HG03469 (cell line): ENCODE results near the gene PXK.

Source experiments
- ATAC-seq: cut with Tn5 transposase; IDR thresholded peaks from one replicate; pipeline ENCODE4 v1.9.1; 2021; ENCODE audit warnings: mild to moderate bottlenecking, moderate library complexity, moderate number of reproducible peaks; ENCODE audit not compliant: unreplicated experiment

Gene PXK

DNA sequence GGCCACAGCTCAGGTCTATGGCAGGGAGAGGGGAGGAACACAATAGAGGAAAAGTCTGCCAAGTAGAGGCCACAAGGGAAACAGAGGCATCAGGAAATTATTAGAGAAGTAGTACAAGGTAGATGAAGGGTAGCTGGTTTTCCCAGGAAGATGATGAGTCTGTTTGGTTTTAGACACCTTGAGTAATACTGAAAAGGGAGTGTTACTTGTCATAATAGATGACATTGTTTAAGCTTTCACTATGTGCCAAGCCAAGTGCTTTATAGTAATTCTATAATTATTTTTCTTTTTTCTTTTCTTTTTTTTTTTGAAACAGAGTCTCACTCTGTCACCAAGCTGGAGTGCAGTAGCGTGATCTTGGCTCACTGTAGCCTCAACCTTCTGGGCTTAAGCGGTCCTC, 13.7 kb downstream of the PXK start:
- no peak for ATAC-seq

DNA sequence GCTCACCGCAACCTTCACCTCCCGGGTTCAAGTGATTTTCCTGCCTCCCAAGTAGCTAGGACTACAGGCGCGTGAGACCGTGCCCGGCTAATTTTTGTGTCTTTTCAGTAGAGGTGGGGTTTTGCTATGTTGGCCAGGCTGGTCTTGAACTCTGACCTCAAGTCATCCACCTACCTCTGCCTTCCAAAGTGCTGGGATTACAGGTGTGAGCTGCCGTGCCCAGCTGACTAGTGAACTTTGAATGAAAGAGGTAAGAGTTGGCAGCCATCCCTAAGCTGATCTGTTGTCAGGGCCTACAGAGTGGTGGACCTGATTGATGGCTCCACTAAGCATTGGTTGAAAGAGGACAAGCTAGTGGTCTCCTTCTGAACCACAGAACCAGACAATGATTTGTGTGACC, 15.3 kb downstream of the PXK start:
- no peak for ATAC-seq

DNA sequence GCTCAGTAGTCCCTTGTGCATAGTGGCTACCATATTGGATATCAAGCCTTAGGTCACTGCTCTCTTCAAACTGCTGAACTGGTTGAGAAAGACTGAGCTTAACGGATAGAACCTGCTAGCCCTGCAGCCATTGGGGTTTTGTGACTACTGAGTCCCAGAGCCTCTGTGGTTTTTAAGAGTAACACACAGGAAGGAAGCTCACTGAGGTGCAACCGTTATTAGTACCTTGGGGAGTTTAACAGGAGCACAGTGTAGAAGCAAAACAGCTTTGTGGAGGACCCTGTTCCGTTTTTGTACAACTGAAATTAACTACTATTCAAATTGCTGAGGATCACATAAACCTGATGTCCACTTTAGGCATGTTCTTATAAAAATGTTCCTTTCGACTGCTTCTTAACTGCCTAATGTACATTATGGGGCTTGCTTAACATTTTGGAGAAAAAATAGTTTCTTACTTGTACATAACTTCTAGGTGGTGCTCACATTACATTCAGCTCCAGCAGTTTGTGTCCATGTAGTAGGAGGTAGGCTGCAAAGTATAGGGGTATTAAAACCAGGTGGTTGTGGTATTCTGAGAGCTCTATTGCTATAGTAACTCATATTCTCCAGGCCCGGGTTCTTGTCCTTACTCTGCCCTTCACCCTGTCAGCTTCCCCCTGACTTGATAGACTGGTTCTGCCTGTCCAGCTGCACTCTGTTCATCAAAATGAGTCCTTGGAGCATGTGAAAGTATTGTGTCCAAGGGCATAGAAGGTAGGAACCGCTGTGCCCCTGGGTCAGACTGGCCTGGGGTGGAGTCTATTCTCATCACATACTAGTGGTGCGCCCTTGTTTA, 17.3 kb downstream of the PXK start:
- peak; percentile 72 for ATAC-seq

DNA sequence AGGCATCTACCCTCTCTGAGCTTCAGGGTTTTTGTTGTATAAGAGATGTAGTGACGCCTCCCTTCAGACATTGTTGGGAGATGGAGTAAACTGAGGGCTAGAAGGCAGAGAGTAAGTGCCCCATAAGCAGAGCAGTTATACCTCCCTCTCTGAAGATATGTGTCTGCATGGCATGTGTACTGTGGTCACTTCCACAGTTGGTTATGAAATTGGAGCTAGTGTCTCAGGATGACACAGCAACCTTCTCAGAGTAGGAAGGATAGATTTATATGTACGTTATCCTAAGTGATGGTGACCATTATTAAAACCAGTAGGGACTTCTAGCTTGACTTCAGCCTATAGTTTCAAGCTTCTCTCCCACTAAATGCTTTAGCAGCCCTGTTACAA, 17.9 kb downstream of the PXK start:
- peak; percentile 2 for ATAC-seq

DNA sequence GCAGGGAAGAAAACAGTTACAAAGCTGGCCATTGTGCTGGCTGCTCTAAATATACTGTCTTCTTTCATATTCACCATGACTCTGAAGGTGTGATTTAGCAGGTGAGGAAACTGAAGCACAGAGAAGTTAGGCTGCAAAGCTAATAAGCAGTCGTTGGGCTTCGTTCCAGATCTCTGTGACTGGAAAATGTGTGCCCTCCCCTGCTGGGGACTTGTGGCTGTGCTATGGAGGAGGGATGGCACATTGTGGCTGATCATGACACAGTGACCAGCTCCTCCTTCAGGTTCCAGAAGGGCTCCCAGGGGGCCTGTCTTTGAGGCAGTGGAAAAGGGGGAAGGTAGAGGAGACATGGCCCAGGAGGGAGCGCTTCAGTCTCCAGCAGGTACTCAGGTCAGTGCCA, 19.2 kb downstream of the PXK start:
- no peak for ATAC-seq

DNA sequence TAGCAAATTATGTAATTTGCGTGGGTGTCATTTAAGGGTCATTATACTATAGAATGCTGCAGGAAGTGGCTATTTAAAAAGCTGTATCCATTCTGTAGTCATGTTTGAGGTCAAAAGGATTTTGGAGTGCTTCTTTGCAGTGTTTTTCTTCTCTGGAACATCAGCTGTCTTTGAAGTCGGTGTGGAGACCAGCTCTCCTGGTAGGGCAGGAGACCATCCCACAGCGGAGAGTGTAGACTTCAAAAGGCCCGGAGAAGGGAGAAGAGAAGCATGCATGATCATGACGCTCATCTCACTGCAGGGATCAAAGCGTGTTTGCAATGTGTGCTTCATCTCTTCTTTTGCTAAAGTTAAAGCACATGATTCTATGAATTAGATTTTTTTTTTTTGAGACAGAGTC, 19.9 kb downstream of the PXK start:
- no peak for ATAC-seq

DNA sequence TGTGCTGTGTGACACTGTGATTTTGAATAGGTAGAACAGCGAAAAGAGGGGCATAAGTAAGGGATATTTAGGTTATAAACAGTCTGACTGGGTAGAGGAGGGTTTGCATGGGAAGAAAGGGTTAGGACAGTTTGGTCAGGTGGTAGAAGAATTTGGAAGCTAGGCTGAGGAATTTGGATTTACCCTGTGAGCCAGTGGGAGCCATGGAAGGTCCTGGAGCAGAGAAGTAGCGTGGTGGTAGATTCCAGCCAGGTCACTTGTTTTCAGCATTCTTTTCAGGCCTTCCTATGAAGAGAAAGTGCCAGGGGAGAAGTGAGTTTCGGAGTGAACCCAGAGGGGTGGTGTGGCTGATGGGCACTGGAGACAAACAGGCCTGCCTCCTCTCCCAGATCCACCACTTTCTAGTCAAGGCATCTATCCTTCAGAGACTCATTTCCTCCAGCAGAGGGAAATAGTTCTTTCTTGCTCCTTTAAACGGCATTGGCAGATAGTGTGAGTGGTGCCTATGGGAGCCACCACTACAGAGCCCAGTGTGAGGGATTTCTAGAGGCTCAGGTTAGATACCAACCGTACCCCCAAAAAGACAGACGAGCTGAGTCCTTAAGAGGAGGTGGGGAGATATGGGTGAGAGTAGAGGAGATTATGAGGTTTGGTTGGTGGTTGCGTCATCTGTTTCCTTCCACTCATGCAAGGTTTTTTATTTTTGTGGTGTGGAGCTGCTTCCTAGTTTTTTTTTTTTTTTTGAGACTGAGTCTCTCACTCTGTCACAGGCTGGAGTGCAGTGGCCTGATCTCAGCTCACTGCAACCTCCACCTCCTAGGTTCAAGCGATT, 21.2 kb downstream of the PXK start:
- ATAC-seq = no peak

DNA sequence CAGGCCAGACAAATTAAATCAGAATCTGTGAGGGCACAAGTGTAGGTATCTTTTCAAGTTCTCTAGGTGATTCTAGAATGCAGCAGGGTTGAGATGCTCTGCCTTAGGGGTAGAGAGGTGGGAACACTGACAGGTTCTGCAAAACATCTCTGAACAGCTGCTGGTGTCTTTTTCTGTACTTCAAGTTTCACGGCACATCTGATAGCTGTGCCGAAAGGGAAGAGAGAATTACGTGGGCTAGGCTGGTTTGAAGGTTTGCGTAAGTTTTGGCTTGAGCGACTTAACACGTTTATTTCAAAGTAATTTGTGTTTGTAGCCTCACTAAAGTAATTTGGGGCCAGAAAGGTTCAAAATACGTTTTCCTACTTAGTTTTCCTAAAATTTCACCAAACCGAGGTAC, 22.5 kb downstream of the PXK start:
- peak; percentile 36 for ATAC-seq

DNA sequence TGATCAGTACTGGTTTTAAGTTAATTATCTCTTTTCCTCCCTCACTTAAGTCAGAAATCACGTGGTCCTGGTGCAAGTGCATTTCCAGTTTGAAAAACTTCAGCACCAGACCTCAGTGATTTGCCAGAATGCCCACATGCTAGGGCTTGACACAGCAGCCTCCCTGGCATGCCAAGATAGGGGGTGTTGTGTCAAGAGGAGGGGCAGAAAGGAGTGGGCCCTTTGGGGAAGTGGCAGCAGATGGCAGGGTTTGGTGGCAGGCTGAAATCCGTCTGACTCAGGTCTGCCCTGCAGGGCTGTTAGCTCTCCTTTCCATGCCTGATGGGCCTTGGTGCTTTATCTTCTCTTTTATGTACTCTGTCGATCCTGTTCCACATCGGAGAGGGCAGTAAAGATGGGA, 23.4 kb downstream of the PXK start:
- ATAC-seq = no peak

DNA sequence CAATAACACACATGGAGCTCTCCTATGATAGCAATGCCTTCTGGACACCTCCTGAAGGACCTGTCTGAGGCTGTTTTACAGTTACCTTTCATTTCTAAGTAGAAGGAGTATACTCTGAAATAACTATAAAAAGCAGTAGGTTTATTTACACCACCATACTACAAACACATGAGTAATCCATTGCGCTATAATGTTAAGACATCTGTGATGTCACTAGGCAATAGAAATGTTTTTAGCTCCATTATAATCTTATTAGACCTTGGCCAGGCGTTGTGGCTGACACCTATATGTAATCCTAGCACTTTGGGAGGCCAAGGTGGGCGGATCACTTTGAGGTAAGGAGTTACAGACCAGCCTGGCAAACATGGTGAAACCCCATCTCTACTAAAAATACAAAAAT, 24.7 kb downstream of the PXK start:
- no peak for ATAC-seq

DNA sequence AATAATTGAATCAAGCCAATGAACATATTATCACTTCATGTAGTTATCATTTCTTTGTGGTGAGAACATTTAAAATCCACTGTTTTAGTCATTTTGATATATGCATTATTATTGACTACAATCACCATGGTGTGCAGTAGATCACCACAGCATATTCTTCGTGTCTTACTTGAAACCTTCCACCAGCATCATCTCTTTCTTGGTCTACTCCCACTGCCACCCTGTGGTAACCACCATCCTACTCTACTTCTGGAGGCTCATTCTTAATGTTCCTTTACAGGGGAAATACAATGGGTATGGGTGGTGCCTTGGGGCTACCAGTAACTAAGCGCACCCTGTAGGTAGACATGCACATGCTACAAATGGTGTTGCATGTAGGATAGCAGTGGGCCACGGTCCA, 25.4 kb downstream of the PXK start:
- ATAC-seq = no peak

DNA sequence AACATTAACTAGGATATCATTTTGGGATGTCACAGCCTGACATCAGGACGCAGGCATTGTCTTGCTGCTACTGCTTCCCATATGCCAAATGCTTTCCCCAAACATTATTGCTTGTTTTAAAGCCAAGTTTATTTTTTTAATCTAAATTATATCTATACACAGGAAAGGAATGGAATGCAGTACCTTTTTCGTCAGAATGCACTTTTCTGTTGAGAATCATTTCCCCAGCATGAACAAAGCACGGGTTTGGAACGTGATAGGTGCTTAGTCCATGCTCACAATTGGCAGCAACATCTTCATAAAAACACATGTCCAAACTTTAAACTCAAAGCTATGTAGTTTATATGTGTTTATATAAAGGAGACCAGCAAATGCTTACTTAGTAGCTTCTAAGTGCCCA, 26.1 kb downstream of the PXK start:
- no peak for ATAC-seq

DNA sequence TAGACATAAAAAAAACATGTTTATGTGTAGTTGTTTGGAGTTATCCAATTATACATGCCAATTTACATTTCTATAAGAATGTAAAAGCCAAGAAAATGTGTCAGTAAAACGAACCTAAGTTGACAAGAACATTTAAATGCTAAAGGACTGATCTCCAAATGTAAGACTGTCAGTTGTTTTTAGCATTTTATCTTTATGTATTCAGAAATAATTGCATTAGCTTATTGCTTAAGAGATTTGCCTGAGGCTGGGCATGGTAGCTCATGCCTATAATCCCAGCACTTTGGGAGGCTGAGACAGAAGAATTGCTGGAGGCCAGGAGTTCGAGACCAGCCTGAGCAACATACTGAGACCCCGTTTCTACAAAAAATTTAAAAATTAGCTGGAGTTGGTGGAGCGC, 26.9 kb downstream of the PXK start:
- ATAC-seq = no peak

DNA sequence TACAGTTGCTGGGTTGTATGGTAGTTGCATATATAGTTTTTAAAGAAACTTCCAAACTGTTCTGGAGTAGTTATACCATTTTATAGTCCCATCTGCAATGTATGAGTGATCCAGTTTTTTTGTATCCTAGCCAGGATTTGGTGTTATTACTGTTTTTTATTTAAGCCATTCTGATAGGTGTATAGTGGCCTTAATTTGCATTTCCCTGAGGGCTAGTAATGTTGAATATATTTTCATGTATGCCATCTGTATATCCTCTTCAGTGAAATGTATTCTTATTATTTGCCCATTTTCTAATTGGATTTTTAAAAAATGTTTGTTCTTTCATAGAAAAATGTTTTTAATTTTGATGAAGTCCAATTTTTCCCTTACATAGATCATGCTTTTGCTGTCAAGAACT, 29.2 kb downstream of the PXK start:
- ATAC-seq = no peak

DNA sequence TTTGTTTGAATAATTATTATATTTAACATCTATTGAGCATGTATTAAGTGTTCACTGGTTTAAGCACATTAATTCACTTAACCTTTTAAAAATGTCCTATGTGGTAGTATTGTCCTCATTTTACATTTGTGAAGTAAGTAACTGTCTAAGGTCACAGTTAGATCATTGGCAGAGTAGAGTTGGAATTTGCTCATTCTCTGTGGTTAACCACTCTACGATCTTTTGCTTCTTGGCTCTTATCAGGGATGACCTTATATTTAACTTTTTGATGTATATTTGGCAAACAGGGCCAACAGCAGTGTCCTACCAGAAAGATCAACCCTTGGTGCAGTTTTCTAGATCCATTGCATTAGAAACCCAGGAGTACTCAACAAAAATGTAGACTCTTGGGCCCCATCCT, 34.0 kb downstream of the PXK start:
- no peak for ATAC-seq

DNA sequence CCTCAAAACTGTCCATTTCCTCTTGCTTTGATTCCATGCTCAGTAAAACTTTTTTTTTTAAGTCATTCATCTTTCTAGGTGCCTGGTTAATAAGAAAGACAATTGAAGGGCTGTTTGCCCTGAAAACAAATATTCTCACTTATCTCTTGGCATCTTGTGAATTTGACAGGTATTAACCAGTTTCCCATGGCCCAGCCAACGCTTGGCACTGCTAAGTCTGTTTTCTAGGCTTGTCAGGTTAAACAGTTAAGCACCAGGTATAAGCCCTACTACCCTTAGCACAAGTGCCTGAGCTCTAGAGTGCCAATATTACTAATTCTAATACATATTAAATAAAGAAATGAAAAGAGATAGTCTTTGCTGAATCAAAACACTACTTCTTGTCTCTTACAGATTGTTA, 36.3 kb downstream of the PXK start:
- ATAC-seq = no peak

DNA sequence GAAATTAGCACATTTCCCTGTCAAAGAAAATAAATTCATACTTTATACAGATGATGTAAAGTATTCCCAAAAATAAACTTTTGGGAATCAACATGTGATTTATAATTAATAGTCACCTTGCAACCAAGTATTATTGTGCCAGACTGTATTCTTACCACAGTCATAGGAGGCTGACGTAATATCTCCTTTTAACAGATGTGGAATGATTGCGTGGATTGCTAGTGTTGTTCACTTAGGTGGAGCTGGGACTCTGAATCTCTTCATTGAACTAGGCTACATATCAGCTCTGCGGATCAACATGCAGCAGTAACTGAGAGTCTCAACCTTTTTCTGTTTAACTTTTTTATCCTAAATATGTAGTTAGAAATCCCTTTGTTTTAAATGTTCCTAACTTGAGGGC, 37.2 kb downstream of the PXK start:
- no peak for ATAC-seq

DNA sequence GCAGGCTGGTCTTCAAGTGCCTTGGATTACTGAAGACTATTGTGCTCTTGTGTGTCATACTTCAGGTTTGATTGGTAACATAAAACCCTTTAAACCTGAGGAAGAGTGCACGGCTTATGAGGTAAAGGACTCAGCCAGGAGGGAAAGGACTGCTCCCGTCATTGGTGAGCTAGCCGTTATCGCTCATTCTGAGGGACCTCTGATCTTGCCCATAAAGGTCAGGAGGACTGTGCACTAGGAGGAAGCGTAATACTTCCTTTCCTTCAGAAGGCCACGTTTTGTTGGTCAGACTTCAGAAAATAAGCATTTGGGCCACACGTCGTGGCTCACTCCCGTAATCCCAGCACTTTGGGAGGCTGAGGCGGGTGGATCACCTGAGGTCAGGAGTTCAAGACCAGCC, 37.7 kb downstream of the PXK start:
- ATAC-seq = no peak

DNA sequence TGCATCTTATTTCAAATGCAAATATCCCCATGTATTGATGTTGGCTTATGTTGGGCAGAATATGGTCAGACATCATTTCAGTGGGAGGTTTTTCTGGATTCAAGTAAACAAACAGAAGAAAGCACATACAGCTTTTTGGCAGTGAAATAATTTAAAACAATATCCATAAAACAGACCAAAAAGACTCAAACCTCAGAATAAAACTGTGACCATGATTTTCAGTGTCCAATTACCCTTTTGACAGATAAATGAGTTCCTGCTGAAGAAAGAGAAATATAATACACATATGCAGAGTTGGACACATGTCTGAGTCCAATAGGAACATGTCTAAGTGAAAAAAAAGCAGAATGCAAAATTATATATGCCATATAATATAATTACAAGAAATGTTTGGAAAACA, 39.1 kb downstream of the PXK start:
- ATAC-seq = no peak

DNA sequence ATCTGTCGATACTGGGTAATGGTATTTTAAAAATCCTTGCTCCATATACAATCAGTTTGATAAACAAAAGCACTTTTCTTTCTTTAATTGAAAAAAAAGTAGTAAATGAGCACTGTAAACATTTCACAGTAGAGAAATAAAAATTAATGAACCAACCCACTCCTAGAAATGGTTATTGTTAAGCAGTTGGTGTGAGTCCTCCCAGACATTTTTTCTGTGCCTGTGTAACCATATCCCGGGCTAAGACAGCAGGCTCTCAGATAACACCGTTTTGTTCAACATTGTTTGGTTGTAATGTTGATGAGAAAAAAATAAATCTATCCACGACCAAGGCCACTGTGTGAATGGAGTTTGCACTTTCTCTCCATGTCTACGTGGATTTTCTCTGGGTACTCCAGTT, 42.6 kb downstream of the PXK start:
- no peak for ATAC-seq

DNA sequence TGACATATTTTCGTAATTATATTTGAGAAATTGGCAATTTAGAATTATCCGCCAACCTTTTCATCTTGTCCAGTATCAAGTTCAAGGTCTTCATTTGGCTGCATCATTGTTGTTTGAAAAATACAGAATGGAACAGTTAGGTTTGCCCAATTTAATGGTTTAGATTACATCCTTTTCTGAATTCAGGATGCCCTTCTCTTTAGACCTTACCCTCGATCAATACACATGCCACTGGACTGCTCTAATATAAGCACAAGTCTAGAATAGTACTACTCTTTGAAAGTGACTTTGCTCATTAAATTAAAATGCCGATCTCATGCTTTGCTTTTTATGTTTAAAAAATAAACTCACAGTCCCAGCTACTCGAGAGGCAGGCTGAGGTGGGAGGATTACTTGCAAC, 44.5 kb downstream of the PXK start:
- no peak for ATAC-seq

DNA sequence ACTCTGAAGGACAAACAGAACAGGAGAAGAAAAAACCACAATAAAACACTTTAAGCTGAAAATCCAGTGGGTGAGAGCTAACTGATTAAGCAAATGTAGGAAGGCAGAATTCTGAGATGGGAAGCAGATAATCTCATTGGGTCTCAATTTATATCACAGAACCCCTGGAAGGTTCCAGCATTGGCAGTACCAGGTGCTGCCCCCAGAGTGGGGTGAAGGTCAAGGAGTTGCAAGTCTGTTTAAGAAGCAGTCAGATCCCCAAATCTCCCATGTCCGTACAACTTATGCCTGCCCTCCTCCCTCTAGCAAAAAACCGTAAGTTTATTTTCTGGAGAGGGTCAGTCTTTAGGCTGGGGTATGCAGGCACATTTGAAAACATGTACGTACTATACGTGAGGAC, 45.1 kb downstream of the PXK start:
- no peak for ATAC-seq
